ENCODE data around the gene ACOT4. TPM values are rescaled to one million over a fixed set of nuclear protein-coding genes. Genes with fewer than 3 reads are reported as not detected.
"Not testable (repeated sequence)": the region's sequence is repeated elsewhere in the genome, so short reads cannot be mapped to it uniquely, and the experiment has no call there.

Gene ACOT4
- total RNA-seq, 2 donors from 2014 or later = 0.84 to 8.9 TPM

DNA sequence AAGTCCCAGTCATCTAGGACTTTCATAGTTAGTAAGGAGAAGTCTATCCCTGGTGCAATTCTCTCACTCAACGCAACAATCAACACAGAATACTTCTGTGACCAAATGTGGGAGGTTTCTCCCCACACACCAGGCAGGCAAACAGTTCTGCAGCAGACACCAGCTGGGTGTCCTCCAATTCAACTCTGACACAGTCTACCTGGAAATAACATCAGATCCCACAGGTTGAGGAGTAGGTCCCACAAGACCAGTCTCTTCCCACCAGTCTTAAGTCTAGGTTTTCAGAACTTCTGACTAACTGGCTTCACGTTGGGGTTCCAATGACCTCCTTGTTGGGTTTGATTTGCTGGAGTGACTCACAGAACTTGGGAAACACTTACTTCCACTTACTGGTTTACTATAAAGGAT is 35.5 kb downstream of the ACOT4 start:
- DNase-seq (ENCODE audit: low spot score) = no peak
- peak in 1 of 2 donors; percentile 38 for ATAC-seq
- Mint-ChIP-seq H3K36me3 (no peaks in the 10 kb centered on the region), H3K9me3 (no peaks in the 10 kb centered on the region), H3K4me3 (no peak overlapping the region), H3K4me1 (ENCODE audit: low read depth in 2 of 2) (no peaks in the 10 kb centered on the region), H3K27me3 (no peaks in the 10 kb centered on the region), H3K27ac (no peak overlapping the region)

DNA sequence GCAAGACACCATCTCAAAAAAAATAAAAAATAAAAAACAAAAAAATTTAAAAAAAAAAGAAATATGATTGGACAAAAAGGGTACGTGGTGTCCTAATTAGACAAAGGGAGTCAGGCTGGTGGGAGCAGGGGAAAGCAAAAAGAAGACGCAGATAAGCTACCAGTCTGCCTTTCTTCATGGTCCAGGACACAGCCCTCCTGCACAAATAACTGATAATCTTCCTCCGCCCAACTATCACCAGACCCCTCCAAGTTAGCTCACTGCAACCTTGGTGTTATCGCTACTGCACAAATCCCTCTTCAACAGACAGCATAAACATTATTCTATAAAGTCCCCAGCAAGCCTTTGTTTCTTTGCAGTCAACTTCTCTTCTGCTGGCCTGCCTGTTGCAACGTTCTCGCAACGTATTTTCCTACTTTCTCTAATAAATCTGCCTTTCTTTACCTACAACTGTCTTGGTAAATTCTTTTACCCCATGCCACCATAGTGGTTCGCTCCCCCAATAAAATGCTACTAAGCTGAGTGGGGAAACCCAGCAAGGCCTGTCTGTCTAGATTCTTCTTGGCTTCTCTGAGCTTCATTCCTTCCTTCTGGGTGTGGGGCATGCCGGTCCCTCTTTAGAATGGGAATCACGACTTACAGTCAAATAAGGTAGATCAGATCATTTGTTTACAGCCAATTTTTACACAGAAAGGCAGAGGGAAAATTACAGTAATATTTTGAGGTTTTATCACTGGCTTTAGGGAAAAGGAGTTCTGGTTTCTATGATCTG is 38.5 kb downstream of the ACOT4 start:
- ATAC-seq = no peak

DNA sequence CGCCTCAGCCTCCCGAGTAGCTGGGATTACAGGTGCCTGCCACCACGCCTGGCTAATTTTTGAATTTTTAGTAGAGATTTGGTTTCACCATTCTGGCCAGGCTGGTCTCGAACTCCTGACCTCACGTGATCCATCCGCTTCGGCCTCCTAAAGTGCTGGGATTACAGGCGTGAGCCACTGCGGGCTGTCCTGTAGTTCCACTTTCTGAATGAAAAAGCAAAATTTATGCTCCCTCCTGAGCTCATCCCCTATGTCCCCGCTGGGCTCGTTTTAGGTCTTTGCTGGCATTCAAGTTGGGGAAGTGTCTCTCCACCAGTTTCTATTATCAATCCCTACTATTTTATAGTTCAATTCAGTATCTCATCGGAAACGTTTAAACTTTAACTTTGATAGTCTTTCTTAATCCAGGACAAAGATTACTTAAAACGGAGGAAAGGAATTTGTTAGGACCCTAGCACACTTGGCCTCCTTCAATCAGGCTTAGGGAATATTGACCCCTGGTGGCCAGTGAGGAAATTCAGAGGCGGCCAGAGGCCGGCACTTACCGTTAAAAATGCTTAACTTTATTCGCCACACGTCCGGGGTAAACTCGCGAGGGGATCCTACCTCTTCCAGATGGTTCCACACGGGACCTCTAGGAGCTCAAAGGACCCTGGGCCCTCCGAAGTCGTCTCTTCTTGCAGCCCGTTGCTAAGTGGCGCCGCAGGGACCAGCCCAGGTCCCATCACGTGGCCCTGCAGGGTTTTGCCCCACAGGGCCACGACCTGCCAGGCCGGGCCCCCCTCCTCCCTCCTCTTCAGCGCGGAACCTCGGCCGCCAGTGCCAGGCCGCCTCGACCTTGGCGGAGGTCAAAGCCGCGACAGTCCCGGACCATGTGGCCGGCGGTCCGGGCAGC is 41.7 kb downstream of the ACOT4 start:
- Mint-ChIP-seq H3K4me1 (ENCODE audit: low read depth in 2 of 2) (peaks cover 4 to 5% of the 10 kb centered on the region in 2 donors), H3K9me3 (no peaks in the 10 kb centered on the region), H3K27ac (peak overlapping the region; percentile 21 to 68), H3K36me3 (no peaks in the 10 kb centered on the region), H3K4me3 (peak overlapping the region; percentile 59), H3K27me3 (peaks cover 0 to 6% of the 10 kb centered on the region in 2 donors)
- DNase-seq (ENCODE audit: low spot score) (peak; percentile 68), ATAC-seq (peak; percentile 79 to 87)

More for the DNA sequence above, 38.5 kb downstream of the ACOT4 start:
- Mint-ChIP-seq H3K27ac (no peak overlapping the region), H3K9me3 (no peaks in the 10 kb centered on the region), H3K27me3 (no peaks in the 10 kb centered on the region), H3K36me3 (no peaks in the 10 kb centered on the region), H3K4me3 (no peak overlapping the region), H3K4me1 (ENCODE audit: low read depth in 2 of 2) (peaks cover 4 to 5% of the 10 kb centered on the region in 2 donors)
- DNase-seq (ENCODE audit: low spot score) = no peak

DNA sequence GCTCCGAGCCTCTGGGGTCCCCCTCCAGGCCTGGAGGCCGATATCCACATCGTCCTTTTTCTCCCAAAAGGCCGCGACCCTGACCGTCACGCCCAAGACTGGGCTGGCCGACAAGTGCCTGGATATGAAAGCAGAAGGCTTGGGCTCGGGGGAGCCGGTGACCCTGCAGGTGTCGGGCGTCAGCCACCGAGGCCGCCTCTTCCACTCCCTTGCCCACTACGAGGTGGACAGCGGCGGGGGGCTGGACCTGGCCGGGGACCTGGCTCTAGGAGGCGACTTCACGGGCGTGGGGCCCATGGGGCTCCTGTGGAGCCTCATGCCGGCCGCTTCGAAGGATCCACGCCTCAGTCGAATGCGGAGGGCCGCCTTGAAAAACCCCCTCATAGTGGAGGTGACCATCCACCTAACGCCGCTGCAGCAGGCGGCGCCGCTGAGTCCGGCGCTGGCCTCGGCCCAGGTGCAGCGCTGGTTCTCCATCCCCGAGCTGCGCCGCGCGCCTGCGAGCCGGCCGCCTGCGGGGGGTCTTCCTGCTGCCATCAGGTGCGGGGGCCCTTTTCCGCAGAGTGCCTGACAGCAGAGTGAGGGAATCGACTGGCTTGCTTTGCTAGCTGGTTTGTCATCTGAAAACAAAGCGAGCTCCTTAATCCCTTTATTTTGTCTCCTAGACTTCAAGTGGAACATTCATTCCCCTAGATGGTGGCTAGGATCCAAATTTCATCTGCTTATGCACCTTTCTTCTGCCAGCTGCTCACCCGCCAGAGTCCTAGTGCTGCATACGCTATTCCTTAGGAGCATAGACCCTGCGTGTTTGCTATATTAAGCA is 42.5 kb downstream of the ACOT4 start:
- H3K27me3 Mint-ChIP-seq = peaks cover 0 to 6% of the 10 kb centered on the region in 2 donors
- no peaks in the 10 kb centered on the region for H3K36me3 Mint-ChIP-seq
- ATAC-seq (peak; percentile 37 to 55), DNase-seq (ENCODE audit: low spot score) (no peak)
- peaks cover 4 to 5% of the 10 kb centered on the region in 2 donors for H3K4me1 Mint-ChIP-seq (ENCODE audit: low read depth in 2 of 2)
- H3K9me3 Mint-ChIP-seq = no peaks in the 10 kb centered on the region
- H3K27ac Mint-ChIP-seq = no peak overlapping the region
- peak overlapping the region; percentile 59 for H3K4me3 Mint-ChIP-seq

DNA sequence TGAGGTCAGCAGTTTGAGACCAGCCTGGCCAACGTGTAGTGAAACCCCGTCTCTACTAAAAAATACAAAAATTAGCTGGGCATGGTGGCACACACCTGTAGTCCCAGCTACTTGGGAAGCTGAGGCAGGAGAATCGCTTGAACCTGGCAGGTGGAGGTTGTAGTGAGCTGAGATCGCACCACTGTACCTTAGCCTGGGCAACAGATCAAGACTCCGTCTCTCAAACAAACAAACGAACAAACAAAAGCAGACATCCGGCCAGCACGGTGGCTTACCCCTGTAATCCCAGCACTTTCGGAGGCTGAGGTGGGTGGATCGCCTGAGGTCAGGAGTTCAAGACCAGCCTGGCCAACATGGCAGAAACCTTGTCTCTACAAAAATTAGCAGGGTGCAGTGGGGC is 44.7 kb downstream of the ACOT4 start:
- not testable (repeated sequence) for H3K4me1 Mint-ChIP-seq (ENCODE audit: low read depth in 2 of 2); DNase-seq (ENCODE audit: low spot score); H3K27ac Mint-ChIP-seq; H3K27me3 Mint-ChIP-seq; H3K36me3 Mint-ChIP-seq; ATAC-seq; H3K4me3 Mint-ChIP-seq; H3K9me3 Mint-ChIP-seq

DNA sequence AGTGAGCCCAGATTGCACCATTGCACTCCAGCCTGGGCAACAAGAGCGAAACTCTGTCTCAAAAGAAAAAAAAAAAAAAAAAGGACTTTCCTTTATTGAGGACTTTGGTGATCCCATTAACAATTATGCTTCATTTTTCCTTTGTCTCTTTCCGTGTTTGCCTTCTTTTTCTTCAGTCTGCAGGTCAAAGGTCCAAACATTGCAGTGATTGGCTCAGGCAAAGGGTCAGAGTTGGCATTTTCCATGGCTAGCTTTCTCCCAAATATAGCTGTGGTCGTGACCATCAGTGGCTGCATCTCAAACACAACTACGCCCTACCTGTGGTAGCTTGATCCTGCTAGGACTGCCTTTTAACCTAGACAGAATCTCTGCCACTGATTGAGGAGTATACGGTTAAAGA is 46.2 kb downstream of the ACOT4 start:
- peaks cover 4 to 5% of the 10 kb centered on the region in 2 donors for H3K4me1 Mint-ChIP-seq (ENCODE audit: low read depth in 2 of 2)
- peaks cover 0 to 6% of the 10 kb centered on the region in 2 donors for H3K27me3 Mint-ChIP-seq
- DNase-seq (ENCODE audit: low spot score) (no peak), ATAC-seq (no peak)
- H3K36me3 Mint-ChIP-seq = no peaks in the 10 kb centered on the region
- no peak overlapping the region for H3K27ac Mint-ChIP-seq
- no peaks in the 10 kb centered on the region for H3K9me3 Mint-ChIP-seq
- no peak overlapping the region for H3K4me3 Mint-ChIP-seq

DNA sequence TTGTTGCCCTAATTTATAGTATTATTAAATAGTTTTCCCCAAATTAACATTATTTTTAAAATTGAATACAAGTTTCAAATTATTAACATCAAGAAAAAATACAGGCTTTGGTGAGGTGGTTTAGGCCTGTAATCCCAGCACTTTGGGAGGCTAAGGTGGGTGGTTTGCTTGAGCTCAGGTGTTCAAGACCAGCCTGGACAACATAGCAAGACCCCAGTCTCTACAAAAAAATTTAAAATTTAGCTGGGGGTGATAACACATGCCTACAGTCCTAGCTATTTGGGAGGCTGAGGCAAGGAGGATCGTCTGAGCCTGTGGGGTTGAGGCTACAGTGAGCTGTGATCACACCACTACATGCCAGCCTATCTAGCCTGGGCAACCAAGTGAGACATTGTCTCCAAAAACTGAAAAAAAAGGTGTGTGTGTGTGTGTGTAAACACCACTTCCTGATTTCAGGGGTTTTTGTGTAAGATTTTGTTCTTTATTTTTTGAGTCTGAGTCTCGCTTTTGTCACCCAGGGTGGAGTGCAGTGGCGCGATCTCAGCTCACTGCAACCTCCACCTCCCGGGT is 49.2 kb downstream of the ACOT4 start:
- Mint-ChIP-seq H3K27me3 (peaks cover 0 to 6% of the 10 kb centered on the region in 2 donors), H3K4me1 (ENCODE audit: low read depth in 2 of 2) (peaks cover 10 to 17% of the 10 kb centered on the region in 2 donors), H3K9me3 (no peaks in the 10 kb centered on the region), H3K36me3 (no peaks in the 10 kb centered on the region), H3K27ac (peak overlapping the region in 1 of 2 donors; percentile 54), H3K4me3 (no peak overlapping the region)
- no peak for DNase-seq (ENCODE audit: low spot score)
- no peak for ATAC-seq

DNA sequence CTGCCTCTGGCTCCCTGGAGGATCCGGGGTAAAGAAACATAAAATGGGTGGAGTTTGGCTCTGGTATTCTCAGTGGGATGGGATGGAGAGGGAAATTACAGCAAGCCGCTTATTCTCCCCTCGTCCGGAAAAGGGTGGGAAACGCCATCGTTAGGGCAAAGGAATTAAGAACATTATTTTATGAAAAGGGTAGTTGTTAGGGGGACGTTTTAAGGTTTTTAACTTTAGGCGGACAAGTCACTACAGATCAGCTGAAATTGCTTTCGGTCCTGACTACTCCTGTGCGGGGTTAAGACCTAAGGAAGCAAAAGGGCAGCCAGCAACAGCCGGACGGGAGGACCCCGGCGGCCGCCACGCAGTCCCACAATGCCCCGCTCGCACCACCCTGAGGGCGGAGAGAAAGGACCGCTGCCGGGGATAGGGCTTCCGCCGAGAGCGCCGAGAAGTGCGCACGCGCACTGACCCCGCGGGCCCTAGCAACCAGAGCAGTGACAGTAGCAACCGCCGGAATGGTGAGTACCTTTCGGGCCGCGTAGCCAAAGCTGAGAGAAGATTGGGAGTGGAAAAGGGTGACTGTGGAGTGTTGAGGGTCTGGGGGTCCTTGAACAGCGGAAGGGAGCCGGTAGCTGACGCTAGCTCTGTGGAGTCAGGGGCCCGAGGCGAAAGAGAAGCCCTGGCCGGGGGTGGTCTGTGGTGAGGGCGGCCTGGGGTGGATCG is 53.0 kb downstream of the ACOT4 start, which contains the start of gene DNAL1:
TSS of gene DNAL1 (plus strand) at position 456 of the 717 bp plus-strand sequence. CDS start at position 510, 54 bp downstream.
- H3K27me3 Mint-ChIP-seq = no peaks in the 10 kb centered on the region
- peak; percentile 96 for DNase-seq (ENCODE audit: low spot score)
- H3K9me3 Mint-ChIP-seq = no peaks in the 10 kb centered on the region
- peak within 1 kb of the TSS; percentile 76 to 86 for H3K27ac Mint-ChIP-seq
- ATAC-seq = peak; percentile 100
- H3K4me3 Mint-ChIP-seq = peak within 1 kb of the TSS; percentile 98
- peaks cover 10 to 17% of the 10 kb centered on the region in 2 donors for H3K4me1 Mint-ChIP-seq (ENCODE audit: low read depth in 2 of 2)
- H3K36me3 Mint-ChIP-seq = no peaks in the 10 kb centered on the region

DNA sequence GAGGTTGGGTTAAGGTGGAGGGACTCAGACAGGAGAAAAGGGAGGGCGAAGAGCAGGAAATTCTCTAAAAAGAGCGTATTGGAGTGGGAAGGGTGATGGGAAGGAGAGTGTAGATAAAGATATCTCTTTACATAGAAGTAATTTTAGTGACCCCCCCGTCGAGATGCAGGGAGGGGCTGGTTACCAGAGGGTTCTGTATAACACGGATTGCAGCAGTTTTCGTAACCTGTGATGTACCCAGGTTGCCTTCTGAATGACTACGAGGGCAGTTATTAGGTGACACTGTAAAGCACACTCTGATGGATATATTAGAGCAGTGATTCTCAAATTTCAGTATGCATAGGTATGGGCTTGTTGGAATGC is 53.6 kb downstream of the ACOT4 start:
- H3K9me3 Mint-ChIP-seq = no peaks in the 10 kb centered on the region
- H3K27ac Mint-ChIP-seq = peak overlapping the region; percentile 76 to 86
- H3K4me3 Mint-ChIP-seq = peak overlapping the region; percentile 98
- no peak for DNase-seq (ENCODE audit: low spot score)
- no peak for ATAC-seq
- no peaks in the 10 kb centered on the region for H3K27me3 Mint-ChIP-seq
- peaks cover 10 to 17% of the 10 kb centered on the region in 2 donors for H3K4me1 Mint-ChIP-seq (ENCODE audit: low read depth in 2 of 2)
- H3K36me3 Mint-ChIP-seq = no peaks in the 10 kb centered on the region

Other genes starting within 250 kb of the ACOT4 start
- 10 to 100 TPM; 77.1 to 88.7 TPM for gene NUMB, start 133.3 kb upstream of the ACOT4 start, total RNA-seq
- 10 to 100 TPM; 19.6 to 34.8 TPM for gene RIOX1, start 100.9 kb upstream of the ACOT4 start, total RNA-seq
- 1 to 10 TPM; 1.4 to 2.1 TPM for gene ACOT1, start 54.7 kb upstream of the ACOT4 start, total RNA-seq
- gene HEATR4, start 32.9 kb upstream of the ACOT4 start, total RNA-seq = not detected
- gene ACOT2, start 22.7 kb upstream of the ACOT4 start, total RNA-seq = 10 to 100 TPM; 10.2 to 10.5 TPM
- not detected for gene ACOT6, start 20.6 kb downstream of the ACOT4 start, total RNA-seq
- gene DNAL1, start 53.1 kb downstream of the ACOT4 start, total RNA-seq = 1 to 10 TPM; 7.6 to 9.4 TPM
- 10 to 100 TPM; 18.9 to 32.2 TPM for gene PNMA1, start 122.5 kb downstream of the ACOT4 start, total RNA-seq